Keratinocyte (primary cell): Measurements from ENCODE around the gene KRT38. TPM values are rescaled to one million over a fixed set of nuclear protein-coding genes. Genes with fewer than 3 reads are reported as not detected.

Experiments
- DNase-seq: peaks from one replicate; pipeline ENCODE4 v3.0.0-alpha.2; 2011; ENCODE audit warnings: low read depth, missing footprints, low spot score
- FAIRE-seq: peaks from 2 replicates; lab custom pipeline; 2011; peaks lifted over from hg19 to GRCh38; lab: Jason Lieb, UNC
- H2AFZ ChIP-seq: 2 replicates; pipeline ENCODE4 v1.6.0; 2012; ENCODE audit warnings: low read length, control low read depth, inconsistent platforms; ENCODE audit not compliant: control insufficient read depth
- H3K27ac ChIP-seq: 2 replicates; pipeline ENCODE4 v1.5.1; 2011; ENCODE audit warnings: low read length; ENCODE audit not compliant: control insufficient read depth, insufficient read depth
- H3K27me3 ChIP-seq: 3 replicates; pipeline ENCODE4 v1.6.0; 2011; ENCODE audit warnings: low read length; ENCODE audit not compliant: control insufficient read depth, insufficient read depth; ENCODE audit errors: extremely low read depth
- H3K36me3 ChIP-seq, 2 experiments: 2 replicates in 1 of 2; 3 replicates in 1 of 2; pipeline ENCODE4 v1.5.1; 2011; ENCODE audit warnings: low read length in 2 of 2, mild to moderate bottlenecking in 1 of 2; ENCODE audit not compliant: control insufficient read depth in 2 of 2, insufficient read depth in 2 of 2; ENCODE audit errors: extremely low read depth in 1 of 2
- H3K4me1 ChIP-seq: 3 replicates; pipeline ENCODE4 v1.5.1; 2011; ENCODE audit warnings: low read length; ENCODE audit not compliant: control insufficient read depth, insufficient read depth; ENCODE audit errors: extremely low read depth
- H3K4me2 ChIP-seq: 3 replicates; pipeline ENCODE4 v1.6.0; 2011; ENCODE audit warnings: low read depth, low read length; ENCODE audit not compliant: control insufficient read depth, insufficient read depth; ENCODE audit errors: extremely low read depth
- H3K4me3 ChIP-seq, 3 experiments: fragments of 200-600 bp in 1 of 3; sonication (generic) in 1 of 3; 2 replicates in 2 of 3; 3 replicates in 1 of 3; pipeline ENCODE4 v1.5.1; 2011 to 2016; ENCODE audit warnings: low read length in 3 of 3, mild to moderate bottlenecking in 3 of 3, control low read depth in 2 of 3, inconsistent platforms in 1 of 3, low read depth in 1 of 3, mixed read lengths in 1 of 3, mixed run types in 1 of 3, moderate library complexity in 1 of 3; ENCODE audit not compliant: control insufficient read depth in 2 of 3, insufficient read depth in 2 of 3; ENCODE audit errors: extremely low read depth in 1 of 3
- H3K79me2 ChIP-seq: 2 replicates; pipeline ENCODE4 v1.6.0; 2012; ENCODE audit warnings: low read length; ENCODE audit not compliant: control insufficient read depth, insufficient read depth
- H3K9ac ChIP-seq: 3 replicates; pipeline ENCODE4 v1.6.0; 2011; ENCODE audit warnings: low read length; ENCODE audit not compliant: control insufficient read depth, insufficient read depth; ENCODE audit errors: extremely low read depth
- H3K9me1 ChIP-seq: 3 replicates; pipeline ENCODE4 v1.6.0; 2011; ENCODE audit warnings: low read length; ENCODE audit not compliant: control insufficient read depth, insufficient read depth; ENCODE audit errors: extremely low read depth
- H3K9me3 ChIP-seq: 2 replicates; pipeline ENCODE4 v1.5.1; 2012; ENCODE audit warnings: low read depth, low read length; ENCODE audit not compliant: control insufficient read depth
- H4K20me1 ChIP-seq: 3 replicates; pipeline ENCODE4 v1.6.0; 2011; ENCODE audit warnings: low read length; ENCODE audit not compliant: control insufficient read depth, insufficient read depth; ENCODE audit errors: extremely low read depth
- CTCF ChIP-seq, 3 experiments: IDR thresholded peaks in 1 of 3; conservative IDR thresholded peaks in 1 of 3; optimal IDR thresholded peaks in 1 of 3; 2 replicates in 2 of 3; 3 replicates in 1 of 3; pipeline versions ENCODE3 to v1.5.1; 2011; ENCODE audit warnings: low read length in 3 of 3, mild to moderate bottlenecking in 3 of 3, moderate library complexity in 2 of 3, control low read depth in 1 of 3, inconsistent platforms in 1 of 3; ENCODE audit not compliant: insufficient read depth in 2 of 3; ENCODE audit errors: extremely low read depth in 1 of 3
- EZH2 ChIP-seq: IDR thresholded peaks from one replicate; pipeline ENCODE4 v1.6.1; 2012; ENCODE audit warnings: inconsistent platforms, mild to moderate bottlenecking, low read length, moderate library complexity
- dilution Hi-C: fragments of 300-500 bp; cut with MboI; formaldehyde crosslinking; loops from one replicate; pipeline ENCODE4 v1.7.0; 2020; ENCODE audit warnings: low sequenced_read_pairs; ENCODE audit not compliant: extremely low pct_ligation_motif_present
- polyA plus RNA-seq, 5 experiments: library from polyadenylated mRNA; depleted of rRNA in 3 of 5; stranded (reverse) in 3 of 5; stranded (forward) in 1 of 5; unstranded in 1 of 5; fragments of >200 nt; gene quantifications; 1 replicate in 1 of 5; 2 replicates in 3 of 5; 3 replicates in 1 of 5; pipeline versions ENCODE4 v1.2.1 to v1.2.3, GENCODE V29; 2011 to 2012; ENCODE audit warnings: missing spikeins in 2 of 5, low read depth in 1 of 5, low replicate concordance in 1 of 5

Gene KRT38
- polyA plus RNA-seq, 1 donor (not counting 4 experiments of a cell fraction or from before 2014, with no cell fraction given), result not detected

- Histone ChIP-seq H3K9me1 (peaks cover 2% of the 10 kb centered on the region), H3K79me2 (no peaks in the 10 kb centered on the region), H3K4me1 (peaks cover 38% of the 10 kb centered on the region), H3K4me2 (no peak overlapping the region), H3K9me3 (no peaks in the 10 kb centered on the region), H3K36me3 (no peaks in the 10 kb centered on the region), H2AFZ (no peak overlapping the region), H3K4me3 (no peak overlapping the region), H4K20me1 (no peaks in the 10 kb centered on the region), H3K9ac (no peak overlapping the region), H3K27me3 (no peaks in the 10 kb centered on the region), H3K27ac (no peak overlapping the region)
- TF ChIP-seq EZH2 (no peak), CTCF (optimal IDR thresholded peaks at IDR 0.05 in 1 of 3, IDR thresholded peaks at IDR 0.05 in 1 of 3, conservative IDR thresholded peaks at IDR 0.05 in 1 of 3; ENCODE audit: extremely low read depth in 1 of 3, insufficient read depth in 2 of 3, low read length in 3 of 3) (no peak)
- DNase-seq (no peak), FAIRE-seq (no peak)
- dilution Hi-C loops, result no loop called here
Measured at GRCh38 chr17:41415833-41416335, 24.9 kb downstream of the KRT38 start.

GRCh38 chr17:41415411-41415810 is 25.4 kb downstream of the KRT38 start:
- dilution Hi-C loops, result no loop called here
- H3K9ac ChIP-seq, result no peak overlapping the region
- no peak overlapping the region for H3K4me3 ChIP-seq
- TF ChIP-seq CTCF (optimal IDR thresholded peaks at IDR 0.05 in 1 of 3, IDR thresholded peaks at IDR 0.05 in 1 of 3, conservative IDR thresholded peaks at IDR 0.05 in 1 of 3; ENCODE audit: extremely low read depth in 1 of 3, insufficient read depth in 2 of 3, low read length in 3 of 3), result no peak
- no peak for TF ChIP-seq EZH2
- H3K9me1 ChIP-seq, result peaks cover 2% of the 10 kb centered on the region
- H3K79me2 ChIP-seq, result no peaks in the 10 kb centered on the region
- no peaks in the 10 kb centered on the region for H3K27me3 ChIP-seq
- DNase-seq (no peak), FAIRE-seq (no peak)
- no peaks in the 10 kb centered on the region for H3K9me3 ChIP-seq
- H2AFZ ChIP-seq, result no peak overlapping the region
- H3K36me3 ChIP-seq, result no peaks in the 10 kb centered on the region
- no peaks in the 10 kb centered on the region for H4K20me1 ChIP-seq
- H3K4me2 ChIP-seq, result no peak overlapping the region
- no peak overlapping the region for H3K27ac ChIP-seq
- H3K4me1 ChIP-seq, result peaks cover 34% of the 10 kb centered on the region
